Measurements from ENCODE around the gene SYT8. TPM values are rescaled to one million over a fixed set of nuclear protein-coding genes. Genes with fewer than 3 reads are reported as not detected.
A peak's percentile ranks its signal among the peaks of the same experiment; 100 is the strongest.

The SYT8 gene
- total RNA-seq, 1 experiment from 2014 or later, result not detected

- H3K23ac ChIP-seq (ENCODE audit: insufficient read length, low read depth, low read length), result no peak overlapping the region
- no peak overlapping the region for H4K8ac ChIP-seq (replicated peaks; ENCODE audit: insufficient read length, low read depth, low read length)
- no peak overlapping the region for H4K5ac ChIP-seq (ENCODE audit: insufficient read length, low read depth, low read length)
- WGBS (ENCODE audit: extremely low coverage, insufficient read length, low lambda C conversion rate), result no CpG with 5 or more reads among the region's 26 CpGs
- no peaks in the 10 kb centered on the region for H3K27me3 ChIP-seq (ENCODE audit: insufficient read depth, low read length)
- no peak overlapping the region for H3T11ph ChIP-seq (ENCODE audit: low read length)
- no peak for DNase-seq
- no peak overlapping the region for H3K18ac ChIP-seq (ENCODE audit: insufficient read length, low read depth, low read length)
- Mint-ChIP-seq H3K27ac (peak overlapping the region in 1 of 3 experiments; percentile 55; a peak in 1 of 7 replicates), H3K9me3 (no peaks in the 10 kb centered on the region; a peak in 1 of 5 replicates), H3K27me3 (ENCODE audit: low read depth) (peaks cover 7% of the 10 kb centered on the region), H3K36me3 (ENCODE audit: insufficient read depth in 1 of 3, low read depth in 3 of 3) (no peaks in the 10 kb centered on the region), H3K4me1 (peaks cover 0 to 4% of the 10 kb centered on the region in 2 experiments; a peak in 1 of 4 replicates), H3K4me3 (no peak overlapping the region)
- H3K4me1 ChIP-seq (ENCODE audit: insufficient read depth, low read length), result no peaks in the 10 kb centered on the region
- H3K56ac ChIP-seq (ENCODE audit: insufficient read length, low read depth, low read length), result no peak overlapping the region
- no peak overlapping the region for H2BK120ac ChIP-seq (ENCODE audit: low read depth, low read length, poor library complexity, severe bottlenecking)
- H2AK5ac ChIP-seq (ENCODE audit: insufficient read length, low read length), result no peak overlapping the region
- no peak overlapping the region for H4K91ac ChIP-seq (ENCODE audit: insufficient read length, low read depth, low read length)
- H2BK5ac ChIP-seq (ENCODE audit: insufficient read length, low read length), result no peak overlapping the region
- H3K4me2 ChIP-seq (ENCODE audit: insufficient read depth, insufficient read length, low read length), result no peak overlapping the region
- TF ChIP-seq CTCF (conservative IDR thresholded peaks at IDR 0.05), result no peak
- no peak overlapping the region for H2BK20ac ChIP-seq (ENCODE audit: low read depth, low read length, poor library complexity, severe bottlenecking)
- no peak overlapping the region for H3K4ac ChIP-seq (ENCODE audit: low read depth, low read length)
- no peak overlapping the region for H3K9ac ChIP-seq (ENCODE audit: extremely low read depth, insufficient read length, low read length)
- no peak overlapping the region for H2AFZ ChIP-seq (ENCODE audit: low read length)
- H3K23me2 ChIP-seq (ENCODE audit: insufficient read length, low read depth, low read length, poor library complexity, severe bottlenecking), result no peaks in the 10 kb centered on the region
- no peak overlapping the region for H2BK12ac ChIP-seq (ENCODE audit: insufficient read length, low read depth, low read length)
- no peaks in the 10 kb centered on the region for H4K20me1 ChIP-seq (ENCODE audit: control insufficient read depth, insufficient read depth, insufficient read length)
- no peak overlapping the region; the same call in 1 of the 2 replicates for H3K14ac ChIP-seq (ENCODE audit: insufficient read depth, low read length)
- H2BK15ac ChIP-seq (ENCODE audit: low read depth, low read length), result no peak overlapping the region
- H3K79me1 ChIP-seq (ENCODE audit: insufficient read depth, low read depth, low read length, poor library complexity, severe bottlenecking), result no peaks in the 10 kb centered on the region
- H3K79me2 ChIP-seq (ENCODE audit: insufficient read depth, low read length), result no peaks in the 10 kb centered on the region
- no peak overlapping the region for H3K27ac ChIP-seq (ENCODE audit: insufficient read length, low read depth, low read length)
- no peaks in the 10 kb centered on the region for H3K9me3 ChIP-seq (ENCODE audit: control insufficient read depth, low read depth, low read length)
These were observed 5.4 kb downstream of the SYT8 start for GRCh38 chr11:1839924-1840779.

Data from H9 (cell line).